HFF-Myc (cell line): ENCODE results near the gene FBN1.

Experiments
- DNase-seq: peaks from one replicate; pipeline ENCODE4 v3.0.0-alpha.2; 2011; ENCODE audit warnings: low read depth; ENCODE audit errors: extremely low read depth
- H3K4me3 ChIP-seq: replicated peaks from 2 replicates; pipeline ENCODE4 v1.5.1; 2011; ENCODE audit warnings: low read depth, mild to moderate bottlenecking, control low read depth, low read length
- TF ChIP-seq, protein P1 (sequence below): IDR thresholded peaks from 2 replicates; pipeline ENCODE4 v1.5.1; 2012; ENCODE audit warnings: mild to moderate bottlenecking, low read depth, low read length, control low read depth; ENCODE audit errors: missing control alignments

Gene FBN1

DNA sequence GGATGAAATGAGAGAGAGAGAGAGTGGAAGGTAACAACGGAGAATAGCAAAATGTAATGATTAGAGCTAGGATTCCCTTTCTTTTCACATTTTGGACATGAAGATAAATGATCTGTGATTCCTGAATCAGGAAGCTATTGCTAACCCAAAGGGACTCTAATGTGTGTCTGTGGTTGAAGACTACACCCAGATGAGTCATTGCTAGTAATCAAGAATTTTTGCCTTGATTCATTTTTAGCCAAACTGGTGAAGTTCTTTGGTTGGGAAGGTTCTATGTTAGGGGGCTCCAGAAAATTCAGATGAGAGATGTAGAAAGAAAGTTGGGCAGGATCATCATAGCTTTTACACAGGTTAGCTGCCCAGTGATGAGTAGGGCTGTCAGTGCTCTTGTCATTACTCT lies 197.9 kb downstream of the FBN1 start:
- TF ChIP-seq, protein P1, sequence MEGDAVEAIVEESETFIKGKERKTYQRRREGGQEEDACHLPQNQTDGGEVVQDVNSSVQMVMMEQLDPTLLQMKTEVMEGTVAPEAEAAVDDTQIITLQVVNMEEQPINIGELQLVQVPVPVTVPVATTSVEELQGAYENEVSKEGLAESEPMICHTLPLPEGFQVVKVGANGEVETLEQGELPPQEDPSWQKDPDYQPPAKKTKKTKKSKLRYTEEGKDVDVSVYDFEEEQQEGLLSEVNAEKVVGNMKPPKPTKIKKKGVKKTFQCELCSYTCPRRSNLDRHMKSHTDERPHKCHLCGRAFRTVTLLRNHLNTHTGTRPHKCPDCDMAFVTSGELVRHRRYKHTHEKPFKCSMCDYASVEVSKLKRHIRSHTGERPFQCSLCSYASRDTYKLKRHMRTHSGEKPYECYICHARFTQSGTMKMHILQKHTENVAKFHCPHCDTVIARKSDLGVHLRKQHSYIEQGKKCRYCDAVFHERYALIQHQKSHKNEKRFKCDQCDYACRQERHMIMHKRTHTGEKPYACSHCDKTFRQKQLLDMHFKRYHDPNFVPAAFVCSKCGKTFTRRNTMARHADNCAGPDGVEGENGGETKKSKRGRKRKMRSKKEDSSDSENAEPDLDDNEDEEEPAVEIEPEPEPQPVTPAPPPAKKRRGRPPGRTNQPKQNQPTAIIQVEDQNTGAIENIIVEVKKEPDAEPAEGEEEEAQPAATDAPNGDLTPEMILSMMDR: no peak
- no peak overlapping the region for H3K4me3 ChIP-seq
- peak; percentile 39 for DNase-seq

DNA sequence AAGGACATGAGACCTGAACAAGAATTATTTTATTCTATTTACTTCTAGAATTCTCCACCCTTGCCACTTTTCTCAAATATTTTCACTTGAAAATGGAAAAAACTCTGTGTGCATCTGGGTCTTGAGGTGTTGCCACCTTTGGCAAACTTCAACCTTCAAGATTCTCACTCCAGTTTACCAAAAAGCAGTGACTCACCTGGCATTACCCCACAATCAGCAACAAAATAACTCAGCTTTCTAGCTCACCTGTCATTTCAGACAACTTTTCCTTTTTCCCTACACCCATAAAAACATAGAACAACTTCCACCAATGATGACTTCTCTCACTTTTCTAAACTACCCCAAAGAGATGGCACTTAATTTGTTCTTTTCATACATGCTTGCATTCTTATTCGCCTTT lies 198.5 kb downstream of the FBN1 start:
- no peak overlapping the region for H3K4me3 ChIP-seq
- DNase-seq: no peak
- TF ChIP-seq, protein P1: no peak

DNA sequence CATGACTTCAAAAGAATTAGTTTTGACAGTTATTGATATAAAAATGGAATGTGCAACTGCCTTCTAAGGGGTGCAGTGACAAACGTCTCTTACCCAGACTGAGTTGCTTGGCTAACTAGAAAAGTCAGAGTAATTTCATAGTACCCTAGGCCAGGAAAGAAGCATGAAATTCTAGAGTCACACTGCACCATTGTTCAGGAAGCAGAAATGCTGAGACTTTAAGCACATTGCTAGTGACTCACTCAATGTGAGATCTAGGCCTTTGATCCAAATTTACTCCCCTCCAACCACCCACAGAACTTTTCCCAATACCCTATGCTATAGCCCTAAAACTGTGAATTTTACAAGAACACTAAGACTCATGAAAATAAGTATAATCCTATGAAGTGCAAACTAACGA lies 203.5 kb downstream of the FBN1 start:
- no peak overlapping the region for H3K4me3 ChIP-seq
- TF ChIP-seq, protein P1: no peak
- no peak for DNase-seq

DNA sequence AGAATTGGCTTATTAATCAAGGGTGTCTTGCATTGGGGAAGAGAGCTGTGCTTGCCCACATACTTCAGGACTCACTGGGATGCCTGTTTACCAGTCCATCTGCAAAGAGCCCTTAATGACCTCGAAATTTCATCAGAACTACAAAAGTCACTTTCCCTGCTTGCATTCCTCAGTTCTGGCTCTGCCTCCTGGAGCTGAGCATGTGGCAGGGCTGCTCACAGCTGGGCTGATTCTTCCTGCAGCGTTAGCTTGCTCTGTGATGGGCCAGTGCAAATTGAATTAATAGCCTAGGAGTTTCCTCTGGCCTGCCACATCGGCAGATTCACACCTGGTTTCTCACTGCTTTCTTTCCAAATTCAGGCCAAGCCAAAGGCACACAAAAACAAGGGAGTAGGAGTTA lies 205.4 kb downstream of the FBN1 start:
- no peak overlapping the region for H3K4me3 ChIP-seq
- DNase-seq: peak; percentile 44
- TF ChIP-seq, protein P1: no peak

DNA sequence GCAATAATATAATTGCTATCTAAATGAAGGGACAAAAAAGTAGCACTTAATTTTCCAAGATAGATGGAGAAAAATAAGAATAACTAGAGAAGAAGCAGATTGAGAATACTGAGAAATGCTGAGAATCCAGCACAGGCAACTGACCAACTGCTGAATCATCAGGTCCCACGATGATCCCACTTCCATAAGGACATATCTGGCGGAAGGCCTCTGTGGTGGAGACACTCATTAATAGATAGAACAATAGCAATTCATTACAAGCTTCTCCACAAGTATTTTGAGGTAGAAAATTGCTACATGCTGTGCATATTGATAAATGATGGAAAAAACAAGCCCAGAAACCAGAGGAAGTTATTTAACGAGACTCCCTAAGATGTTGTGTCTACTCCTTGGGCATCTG lies 208.3 kb downstream of the FBN1 start:
- TF ChIP-seq, protein P1: no peak
- H3K4me3 ChIP-seq: no peak overlapping the region
- DNase-seq: no peak

DNA sequence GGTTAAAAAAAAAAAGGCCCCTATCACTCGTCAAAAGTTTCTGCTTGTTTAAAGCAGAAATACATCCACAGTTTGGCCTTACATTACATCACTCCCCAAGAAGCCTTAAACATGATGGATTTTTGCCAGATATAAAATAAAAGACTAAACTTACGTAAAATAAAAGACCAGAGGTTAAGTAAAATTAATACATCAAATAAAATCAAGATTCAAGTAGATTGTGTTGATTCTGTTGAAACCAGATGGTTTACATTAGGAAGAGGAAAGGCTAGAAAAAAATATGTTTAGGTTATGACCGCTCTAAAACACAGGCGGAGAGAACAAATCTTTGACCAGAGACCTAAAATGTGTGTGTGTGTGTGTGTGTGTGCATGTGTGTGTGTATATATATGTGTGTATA lies 210.2 kb downstream of the FBN1 start:
- DNase-seq: no peak
- H3K4me3 ChIP-seq: no peak overlapping the region
- TF ChIP-seq, protein P1: no peak

DNA sequence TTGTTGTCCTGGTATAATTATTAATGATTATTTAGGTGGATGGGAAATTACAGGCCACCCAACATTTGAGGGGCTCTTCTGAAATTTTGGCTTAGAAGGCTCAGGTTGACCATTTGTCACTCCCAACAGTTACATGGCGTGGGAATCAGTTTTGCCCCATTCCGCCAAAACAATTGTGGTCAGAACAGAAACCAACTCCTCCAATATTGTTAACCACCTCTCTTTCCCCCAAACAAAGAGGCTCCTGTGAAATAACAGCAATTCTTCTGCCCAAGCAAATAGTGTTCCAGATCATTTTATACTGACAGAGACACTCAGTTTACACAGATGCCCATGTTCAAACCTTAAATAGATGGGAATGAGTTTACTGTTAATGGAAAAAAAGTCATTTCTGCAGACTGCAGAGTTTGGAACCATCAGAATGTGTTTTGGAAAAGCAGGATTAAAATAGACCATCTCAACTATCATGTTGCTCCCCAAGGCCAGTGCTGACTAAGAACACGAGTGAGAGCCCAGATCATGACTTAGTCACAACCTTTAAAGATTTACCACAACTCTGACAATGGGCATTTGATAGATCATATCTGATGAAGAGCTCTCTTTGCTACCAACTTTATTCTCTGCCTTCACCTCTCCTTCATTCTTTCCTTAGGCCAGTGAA lies 212.2 kb downstream of the FBN1 start:
- TF ChIP-seq, protein P1: no peak
- DNase-seq: no peak
- no peak overlapping the region for H3K4me3 ChIP-seq
